Stimulated activated CD4-positive, alpha-beta T cell treated with anti-CD3 and anti-CD28 coated beads, Interleukin-15, amount 100 ng/mL, for 1 hour (primary cell): Measurements from ENCODE around the gene EFNA4.
"Not testable (repeated sequence)": the region's sequence is repeated elsewhere in the genome, so short reads cannot be mapped to it uniquely, and the experiment has no call there.

Source experiments
- DNase-seq, 2 donors: peaks; one replicate each; pipeline ENCODE4 v3.0.0-alpha.2; 2020; ENCODE audit warnings: low read depth in 1 of 2, low spot score in 1 of 2

The EFNA4 gene

GRCh38 chr1:155116113-155116764 is 52.7 kb downstream of the EFNA4 start:
- DNase-seq: no peak

GRCh38 chr1:155117610-155118009 is 54.1 kb downstream of the EFNA4 start:
- no peak for DNase-seq

GRCh38 chr1:155118090-155118489 is 54.5 kb downstream of the EFNA4 start:
- not testable (repeated sequence) for DNase-seq
